H9 (cell line): Measurements from ENCODE around the gene SARS1. TPM values are rescaled to one million over a fixed set of nuclear protein-coding genes. Genes with fewer than 3 reads are reported as not detected.

Experiments used
- DNase-seq: peaks from one replicate; pipeline ENCODE4 v3.0.0-alpha.2; 2017
- H2AFZ ChIP-seq: one replicate; pipeline ENCODE4 v1.6.1; 2013; ENCODE audit warnings: mild to moderate bottlenecking, low read length, control low read depth, moderate library complexity
- H2AK5ac ChIP-seq: 2 replicates; pipeline ENCODE4 v1.6.1; 2013; ENCODE audit warnings: low read length, control low read depth, mixed read lengths; ENCODE audit not compliant: insufficient read length
- H2BK120ac ChIP-seq: one replicate; pipeline ENCODE4 v1.6.1; 2013; ENCODE audit warnings: low read depth, mild to moderate bottlenecking, low read length, control low read depth, inconsistent platforms; ENCODE audit not compliant: poor library complexity, severe bottlenecking
- H2BK12ac ChIP-seq: 2 replicates; pipeline ENCODE4 v1.6.1; 2013; ENCODE audit warnings: low read length, control low read depth, mixed read lengths, low read depth; ENCODE audit not compliant: insufficient read length
- H2BK15ac ChIP-seq: 2 replicates; pipeline ENCODE4 v1.6.1; 2013; ENCODE audit warnings: low read depth, low read length, control low read depth
- H2BK20ac ChIP-seq: one replicate; pipeline ENCODE4 v1.6.1; 2013; ENCODE audit warnings: low read depth, mild to moderate bottlenecking, low read length, control low read depth, inconsistent platforms; ENCODE audit not compliant: poor library complexity, severe bottlenecking
- H2BK5ac ChIP-seq: 2 replicates; pipeline ENCODE4 v1.6.1; 2013; ENCODE audit warnings: low read length, control low read depth, mixed read lengths; ENCODE audit not compliant: insufficient read length
- H3K14ac ChIP-seq: 2 replicates; pipeline ENCODE4 v1.6.1; 2013; ENCODE audit warnings: low read length, control low read depth; ENCODE audit not compliant: insufficient read depth
- H3K18ac ChIP-seq: 2 replicates; pipeline ENCODE4 v1.6.1; 2013; ENCODE audit warnings: low read depth, mild to moderate bottlenecking, mixed read lengths, low read length, control low read depth; ENCODE audit not compliant: insufficient read length
- H3K23ac ChIP-seq: 2 replicates; pipeline ENCODE4 v1.6.1; 2013; ENCODE audit warnings: low read length, control low read depth, mixed read lengths, low read depth; ENCODE audit not compliant: insufficient read length
- H3K23me2 ChIP-seq: 2 replicates; pipeline ENCODE4 v1.6.1; 2013; ENCODE audit warnings: low read depth, mild to moderate bottlenecking, mixed read lengths, low read length, control low read depth; ENCODE audit not compliant: insufficient read length, poor library complexity, severe bottlenecking
- H3K27ac ChIP-seq: 2 replicates; pipeline ENCODE4 v1.5.1; 2013; ENCODE audit warnings: low read length, control low read depth, mixed read lengths, low read depth; ENCODE audit not compliant: insufficient read length
- H3K27me3 ChIP-seq: 2 replicates; pipeline ENCODE4 v1.6.1; 2013; ENCODE audit warnings: low read length, control low read depth, inconsistent platforms; ENCODE audit not compliant: insufficient read depth
- H3K4ac ChIP-seq: 2 replicates; pipeline ENCODE4 v1.6.1; 2013; ENCODE audit warnings: low read depth, mild to moderate bottlenecking, control low read depth, inconsistent platforms, low read length, moderate library complexity
- H3K4me1 ChIP-seq: 2 replicates; pipeline ENCODE4 v1.6.1; 2013; ENCODE audit warnings: low read length, control low read depth, inconsistent platforms; ENCODE audit not compliant: insufficient read depth
- H3K4me2 ChIP-seq: 2 replicates; pipeline ENCODE4 v1.6.1; 2013; ENCODE audit warnings: low read length, control low read depth, mixed read lengths; ENCODE audit not compliant: insufficient read length, insufficient read depth
- H3K56ac ChIP-seq: 2 replicates; pipeline ENCODE4 v1.6.1; 2013; ENCODE audit warnings: low read depth, mild to moderate bottlenecking, mixed read lengths, low read length, control low read depth; ENCODE audit not compliant: insufficient read length
- H3K79me1 ChIP-seq: 2 replicates; pipeline ENCODE4 v1.6.1; 2013; ENCODE audit warnings: low read depth, mild to moderate bottlenecking, moderate library complexity, low read length, control low read depth, inconsistent platforms; ENCODE audit not compliant: insufficient read depth, poor library complexity, severe bottlenecking
- H3K79me2 ChIP-seq: 2 replicates; pipeline ENCODE4 v1.6.1; 2013; ENCODE audit warnings: low read length, control low read depth, inconsistent platforms; ENCODE audit not compliant: insufficient read depth
- H3K9ac ChIP-seq: 2 replicates; pipeline ENCODE4 v1.6.1; 2013; ENCODE audit warnings: low read length, control low read depth, mixed read lengths; ENCODE audit not compliant: insufficient read length; ENCODE audit errors: extremely low read depth
- H3K9me3 ChIP-seq: one replicate; pipeline ENCODE4 v1.6.1; 2013; ENCODE audit warnings: low read depth, low read length, inconsistent platforms; ENCODE audit not compliant: control insufficient read depth
- H3T11ph ChIP-seq: one replicate; pipeline ENCODE4 v1.6.1; 2013; ENCODE audit warnings: mild to moderate bottlenecking, low read length, control low read depth, inconsistent platforms
- H4K20me1 ChIP-seq: one replicate; pipeline ENCODE4 v1.6.1; 2013; ENCODE audit not compliant: control insufficient read depth, insufficient read length, insufficient read depth
- H4K5ac ChIP-seq: 2 replicates; pipeline ENCODE4 v1.6.1; 2013; ENCODE audit warnings: low read depth, mild to moderate bottlenecking, mixed read lengths, low read length, control low read depth; ENCODE audit not compliant: insufficient read length
- H4K8ac ChIP-seq: replicated peaks from 2 replicates; pipeline ENCODE4 v1.6.1; 2013; ENCODE audit warnings: low read length, control low read depth, mixed read lengths, low read depth; ENCODE audit not compliant: insufficient read length
- H4K91ac ChIP-seq: 2 replicates; pipeline ENCODE4 v1.6.1; 2013; ENCODE audit warnings: low read depth, mild to moderate bottlenecking, moderate library complexity, mixed read lengths, low read length, control low read depth; ENCODE audit not compliant: insufficient read length
- H3K27ac Mint-ChIP-seq, 3 experiments: 2 replicates in 2 of 3; 3 replicates in 1 of 3; pipeline ENCODE4 v1.8.0; 2020 to 2021; ENCODE audit warnings: mixed read lengths in 3 of 3, mild to moderate bottlenecking in 1 of 3, moderate library complexity in 1 of 3
- H3K27me3 Mint-ChIP-seq: 2 replicates; pipeline ENCODE4 v1.8.0; 2021; ENCODE audit warnings: low read depth, mild to moderate bottlenecking, moderate library complexity, mixed read lengths
- H3K36me3 Mint-ChIP-seq, 3 experiments: 2 replicates in 2 of 3; 3 replicates in 1 of 3; pipeline ENCODE4 v1.8.0; 2020 to 2021; ENCODE audit warnings: low read depth in 3 of 3, mixed read lengths in 3 of 3; ENCODE audit not compliant: insufficient read depth in 1 of 3
- H3K4me1 Mint-ChIP-seq, 2 experiments: 2 replicates each; pipeline ENCODE4 v1.8.0; 2020; ENCODE audit warnings: mixed read lengths in 2 of 2
- H3K4me3 Mint-ChIP-seq, 2 experiments: 2 replicates in 1 of 2; 3 replicates in 1 of 2; pipeline ENCODE4 v1.8.0; 2020 to 2021; ENCODE audit warnings: mild to moderate bottlenecking in 2 of 2, mixed read lengths in 2 of 2, moderate library complexity in 1 of 2
- H3K9me3 Mint-ChIP-seq, 2 experiments: 2 replicates in 1 of 2; 3 replicates in 1 of 2; pipeline ENCODE4 v1.8.0; 2020; ENCODE audit warnings: mild to moderate bottlenecking in 2 of 2, mixed read lengths in 2 of 2, moderate library complexity in 1 of 2
- WGBS: extraction: QIAGEN DNeasy Blood & Tissue Kit; methylation state at CpG from one replicate; pipeline ENCODE4 v1.1.7; 2013; ENCODE audit warnings: missing lambda C conversion rate, low lambda C conversion rate, mixed read lengths; ENCODE audit not compliant: insufficient read length; ENCODE audit errors: extremely low coverage; 5-methylcytosine and 5-hydroxymethylcytosine counted together
- total RNA-seq: library from RNA; stranded (reverse); gene quantifications from 2 replicates; pipeline ENCODE4 v1.2.1, GENCODE V29; 2021
- TF ChIP-seq, protein P1 (sequence below): fragments of 200-600 bp; sonication (generic); conservative IDR thresholded peaks from 3 replicates; pipeline ENCODE4 v1.8.0; 2021; ENCODE audit warnings: antibody characterized with exemption, mild to moderate bottlenecking

The SARS1 gene
- total RNA-seq, 1 experiment from 2014 or later: 139 TPM

DNA sequence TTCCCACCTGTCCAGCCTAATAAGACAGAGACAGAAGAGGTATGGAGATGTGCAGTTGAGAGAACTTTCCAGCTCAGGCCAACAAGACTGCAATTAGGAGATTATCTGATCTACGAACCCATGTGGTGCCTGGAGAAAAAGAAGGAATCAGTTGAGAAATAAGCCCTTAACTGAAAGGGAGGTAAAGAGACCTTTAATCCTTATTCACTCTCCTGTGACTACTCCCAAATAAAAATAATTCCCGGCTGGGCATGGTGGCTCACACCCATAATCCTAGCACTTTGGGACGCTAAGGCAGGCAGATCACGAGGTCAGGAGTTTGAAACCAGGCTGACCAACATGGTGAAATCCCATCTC is 31.9 kb upstream of the SARS1 start:
- H3K14ac ChIP-seq: no peak overlapping the region
- no peak overlapping the region for H2AFZ ChIP-seq
- DNase-seq: no peak
- H2BK120ac ChIP-seq: no peak overlapping the region
- no peak overlapping the region for H3K23ac ChIP-seq
- H3K4ac ChIP-seq: no peak overlapping the region
- H3K9ac ChIP-seq: no peak overlapping the region
- H3T11ph ChIP-seq: no peak overlapping the region
- no peak overlapping the region for H2AK5ac ChIP-seq
- no peaks in the 10 kb centered on the region for H3K23me2 ChIP-seq
- H3K56ac ChIP-seq: no peak overlapping the region
- H2BK5ac ChIP-seq: no peak overlapping the region
- H2BK20ac ChIP-seq: no peak overlapping the region
- TF ChIP-seq, protein P1, sequence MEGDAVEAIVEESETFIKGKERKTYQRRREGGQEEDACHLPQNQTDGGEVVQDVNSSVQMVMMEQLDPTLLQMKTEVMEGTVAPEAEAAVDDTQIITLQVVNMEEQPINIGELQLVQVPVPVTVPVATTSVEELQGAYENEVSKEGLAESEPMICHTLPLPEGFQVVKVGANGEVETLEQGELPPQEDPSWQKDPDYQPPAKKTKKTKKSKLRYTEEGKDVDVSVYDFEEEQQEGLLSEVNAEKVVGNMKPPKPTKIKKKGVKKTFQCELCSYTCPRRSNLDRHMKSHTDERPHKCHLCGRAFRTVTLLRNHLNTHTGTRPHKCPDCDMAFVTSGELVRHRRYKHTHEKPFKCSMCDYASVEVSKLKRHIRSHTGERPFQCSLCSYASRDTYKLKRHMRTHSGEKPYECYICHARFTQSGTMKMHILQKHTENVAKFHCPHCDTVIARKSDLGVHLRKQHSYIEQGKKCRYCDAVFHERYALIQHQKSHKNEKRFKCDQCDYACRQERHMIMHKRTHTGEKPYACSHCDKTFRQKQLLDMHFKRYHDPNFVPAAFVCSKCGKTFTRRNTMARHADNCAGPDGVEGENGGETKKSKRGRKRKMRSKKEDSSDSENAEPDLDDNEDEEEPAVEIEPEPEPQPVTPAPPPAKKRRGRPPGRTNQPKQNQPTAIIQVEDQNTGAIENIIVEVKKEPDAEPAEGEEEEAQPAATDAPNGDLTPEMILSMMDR: no peak
- Mint-ChIP-seq H3K36me3 (peaks cover 2 to 10% (median 4%) of the 10 kb centered on the region in 3 experiments; a peak in 2 of 7 replicates), H3K27me3 (no peaks in the 10 kb centered on the region; the same call in 1 of the 2 replicates), H3K27ac (no peak overlapping the region), H3K9me3 (peaks cover 10 to 16% of the 10 kb centered on the region in 2 experiments; a peak in 4 of 5 replicates), H3K4me3 (no peak overlapping the region), H3K4me1 (peaks cover 11 to 14% of the 10 kb centered on the region in 2 experiments)
- no peaks in the 10 kb centered on the region for H3K79me1 ChIP-seq
- WGBS: no CpG with 5 or more reads among the region's 4 CpGs
- no peak overlapping the region for H3K4me2 ChIP-seq
- no peaks in the 10 kb centered on the region for H3K27me3 ChIP-seq
- H4K91ac ChIP-seq: no peak overlapping the region
- no peaks in the 10 kb centered on the region for H3K79me2 ChIP-seq
- no peak overlapping the region for H4K5ac ChIP-seq
- H3K4me1 ChIP-seq: no peaks in the 10 kb centered on the region
- no peak overlapping the region for H2BK15ac ChIP-seq
- H4K20me1 ChIP-seq: no peaks in the 10 kb centered on the region
- H4K8ac ChIP-seq: no peak overlapping the region
- H2BK12ac ChIP-seq: no peak overlapping the region
- no peak overlapping the region for H3K27ac ChIP-seq
- no peaks in the 10 kb centered on the region for H3K9me3 ChIP-seq
- no peak overlapping the region for H3K18ac ChIP-seq
